Hepatocyte (in vitro differentiated cells): ENCODE measurements around the gene ABCG4. TPM values are rescaled to one million over a fixed set of nuclear protein-coding genes. Genes with fewer than 3 reads are reported as not detected.

ENCODE experiments used
- DNase-seq: peaks from one replicate; pipeline ENCODE4 v3.0.0-alpha.2; 2016; ENCODE audit warnings: low spot score
- H2AFZ ChIP-seq: fragments of 200-600 bp; sonication (generic); 2 replicates; pipeline ENCODE4 v1.6.0; 2016; ENCODE audit warnings: antibody characterized with exemption, mild to moderate bottlenecking
- H3K27ac ChIP-seq: fragments of 200-600 bp; sonication (generic); 2 replicates; pipeline ENCODE4 v1.5.1; 2016; ENCODE audit warnings: mild to moderate bottlenecking
- H3K27me3 ChIP-seq: fragments of 200-600 bp; sonication (generic); 2 replicates; pipeline ENCODE4 v1.6.1; 2016
- H3K36me3 ChIP-seq: fragments of 200-600 bp; sonication (generic); replicated peaks from 2 replicates; pipeline ENCODE4 v1.5.1; 2016; ENCODE audit warnings: low read depth; ENCODE audit not compliant: insufficient read depth
- H3K4me1 ChIP-seq: fragments of 200-600 bp; sonication (generic); 2 replicates; pipeline ENCODE4 v1.5.1; 2016; ENCODE audit warnings: mild to moderate bottlenecking, moderate library complexity; ENCODE audit not compliant: insufficient read depth
- H3K4me2 ChIP-seq: fragments of 200-600 bp; sonication (generic); 2 replicates; pipeline ENCODE4 v1.6.0; 2016
- H3K4me3 ChIP-seq: fragments of 200-600 bp; sonication (generic); 2 replicates; pipeline ENCODE4 v1.5.1; 2016; ENCODE audit warnings: mild to moderate bottlenecking
- H3K79me2 ChIP-seq: fragments of 200-600 bp; sonication (generic); 2 replicates; pipeline ENCODE4 v1.6.0; 2017; ENCODE audit warnings: mild to moderate bottlenecking
- H3K9me2 ChIP-seq: fragments of 200-600 bp; sonication (generic); replicated peaks from 2 replicates; pipeline ENCODE4 v1.6.0; 2017; ENCODE audit warnings: mild to moderate bottlenecking; ENCODE audit not compliant: insufficient read depth
- H3K9me3 ChIP-seq: fragments of 200-600 bp; sonication (generic); 2 replicates; pipeline ENCODE4 v1.5.1; 2016; ENCODE audit warnings: low read depth, mild to moderate bottlenecking
- H4K20me1 ChIP-seq: fragments of 200-600 bp; sonication (generic); 2 replicates; pipeline ENCODE4 v1.6.0; 2016; ENCODE audit warnings: mild to moderate bottlenecking; ENCODE audit not compliant: insufficient read depth, poor library complexity, severe bottlenecking
- EZH2 ChIP-seq: fragments of 200-600 bp; sonication (generic); IDR thresholded peaks from 2 replicates; pipeline ENCODE4 v1.6.1; 2016; ENCODE audit warnings: antibody characterized with exemption, mild to moderate bottlenecking, borderline replicate concordance
- EZH2phosphoT487 ChIP-seq: fragments of 200-600 bp; sonication (generic); IDR thresholded peaks from one replicate; pipeline ENCODE4 v1.6.1; 2018; ENCODE audit warnings: antibody characterized with exemption, mild to moderate bottlenecking, low read depth, moderate library complexity; ENCODE audit not compliant: unreplicated experiment, severe bottlenecking
- WGBS: methylation state at CpG from one replicate; pipeline ENCODE4 v1.1.6; 2016; ENCODE audit warnings: low lambda C conversion rate; ENCODE audit errors: missing lambda C conversion rate; 5-methylcytosine and 5-hydroxymethylcytosine counted together
- polyA plus RNA-seq: library from polyadenylated mRNA; unstranded; fragments of >200 nt; fragmentation: Nextera tagmentation; extraction: Ambion mirVana; gene quantifications from 2 replicates; pipeline ENCODE4 v1.2.1, GENCODE V29; 2016
- total RNA-seq: library from RNA; depleted of rRNA; stranded (reverse); fragments of >200 nt; gene quantifications from 2 replicates; pipeline ENCODE4 v1.2.3, GENCODE V29; 2014
- TF ChIP-seq, protein P1 (sequence below): fragments of 200-600 bp; sonication (generic); IDR thresholded peaks from 2 replicates; pipeline ENCODE4 v1.5.1; 2016; ENCODE audit warnings: antibody characterized with exemption, mild to moderate bottlenecking; ENCODE audit not compliant: poor library complexity

The ABCG4 gene
- total and polyA plus RNA-seq, 2 experiments from 2014 or later: 0.45 TPM; not detected in 1

DNA sequence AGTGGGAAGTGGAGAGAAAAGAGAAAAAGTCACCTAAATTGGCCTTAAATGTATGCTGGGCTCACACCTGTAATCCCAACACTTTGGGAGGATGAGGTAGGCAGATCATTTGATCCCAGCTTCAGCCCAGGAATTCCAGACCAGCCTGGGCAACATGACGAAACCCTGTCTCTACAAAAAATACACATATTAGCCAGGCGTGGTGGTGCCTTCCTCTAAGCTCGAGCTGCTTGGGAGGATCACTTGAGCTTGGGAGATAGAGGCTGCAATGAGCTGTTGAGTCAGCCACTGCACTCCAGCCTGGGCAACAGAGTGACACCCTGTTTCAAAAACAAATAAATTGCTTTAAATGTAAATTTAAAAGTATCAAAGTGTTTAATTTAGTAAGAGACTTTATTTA is 61.2 kb downstream of the ABCG4 start:
- WGBS: 89% methylated on average over 3 of the region's 3 CpGs
- Histone ChIP-seq H3K9me3 (no peaks in the 10 kb centered on the region), H2AFZ (no peak overlapping the region), H3K27me3 (no peaks in the 10 kb centered on the region), H3K4me3 (no peak overlapping the region), H3K4me1 (peaks cover 8% of the 10 kb centered on the region), H3K9me2 (no peaks in the 10 kb centered on the region), H3K36me3 (no peaks in the 10 kb centered on the region), H4K20me1 (peaks cover 35% of the 10 kb centered on the region), H3K27ac (no peak overlapping the region), H3K79me2 (peaks cover 88% of the 10 kb centered on the region), H3K4me2 (no peak overlapping the region)
- no peak for DNase-seq
- TF ChIP-seq, protein P1, sequence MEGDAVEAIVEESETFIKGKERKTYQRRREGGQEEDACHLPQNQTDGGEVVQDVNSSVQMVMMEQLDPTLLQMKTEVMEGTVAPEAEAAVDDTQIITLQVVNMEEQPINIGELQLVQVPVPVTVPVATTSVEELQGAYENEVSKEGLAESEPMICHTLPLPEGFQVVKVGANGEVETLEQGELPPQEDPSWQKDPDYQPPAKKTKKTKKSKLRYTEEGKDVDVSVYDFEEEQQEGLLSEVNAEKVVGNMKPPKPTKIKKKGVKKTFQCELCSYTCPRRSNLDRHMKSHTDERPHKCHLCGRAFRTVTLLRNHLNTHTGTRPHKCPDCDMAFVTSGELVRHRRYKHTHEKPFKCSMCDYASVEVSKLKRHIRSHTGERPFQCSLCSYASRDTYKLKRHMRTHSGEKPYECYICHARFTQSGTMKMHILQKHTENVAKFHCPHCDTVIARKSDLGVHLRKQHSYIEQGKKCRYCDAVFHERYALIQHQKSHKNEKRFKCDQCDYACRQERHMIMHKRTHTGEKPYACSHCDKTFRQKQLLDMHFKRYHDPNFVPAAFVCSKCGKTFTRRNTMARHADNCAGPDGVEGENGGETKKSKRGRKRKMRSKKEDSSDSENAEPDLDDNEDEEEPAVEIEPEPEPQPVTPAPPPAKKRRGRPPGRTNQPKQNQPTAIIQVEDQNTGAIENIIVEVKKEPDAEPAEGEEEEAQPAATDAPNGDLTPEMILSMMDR: no peak
- TF ChIP-seq EZH2 (no peak), EZH2phosphoT487 (no peak)

Other genes starting within 250 kb of the ABCG4 start
- gene BCL9L, start 223.1 kb upstream of the ABCG4 start, total RNA-seq: 7.8 and 25.3 TPM in 2 replicates
- 18.0 and 18.1 TPM in 2 replicates for gene BCL9L, start 223.1 kb upstream of the ABCG4 start, polyA plus RNA-seq
- gene UPK2, start 192.8 kb upstream of the ABCG4 start, total RNA-seq: 2.2 and 3.6 TPM in 2 replicates
- gene UPK2, start 192.8 kb upstream of the ABCG4 start, polyA plus RNA-seq: 55.3 and 101 TPM in 2 replicates
- gene FOXR1, start 177.3 kb upstream of the ABCG4 start, total RNA-seq: not detected in 2 replicates
- gene FOXR1, start 177.3 kb upstream of the ABCG4 start, polyA plus RNA-seq: 0.41 TPM in 1 of 2 replicates, not detected in the other
- 26.2 and 28.2 TPM in 2 replicates for gene CENATAC, start 150.9 kb upstream of the ABCG4 start, total RNA-seq
- 22.6 and 24.5 TPM in 2 replicates for gene CENATAC, start 150.9 kb upstream of the ABCG4 start, polyA plus RNA-seq
- gene RPS25, start 130.7 kb upstream of the ABCG4 start, total RNA-seq: 1,502 and 1,568 TPM in 2 replicates
- gene RPS25, start 130.7 kb upstream of the ABCG4 start, polyA plus RNA-seq: 1,058 and 1,100 TPM in 2 replicates
- 78.5 and 96.1 TPM in 2 replicates for gene TRAPPC4, start 130.3 kb upstream of the ABCG4 start, total RNA-seq
- 174 and 175 TPM in 2 replicates for gene TRAPPC4, start 130.3 kb upstream of the ABCG4 start, polyA plus RNA-seq
- 68.0 and 87.4 TPM in 2 replicates for gene SLC37A4, start 118.2 kb upstream of the ABCG4 start, total RNA-seq
- gene SLC37A4, start 118.2 kb upstream of the ABCG4 start, polyA plus RNA-seq: 63.5 and 82.3 TPM in 2 replicates
- gene HYOU1, start 91.8 kb upstream of the ABCG4 start, total RNA-seq: 168 and 197 TPM in 2 replicates
- gene HYOU1, start 91.8 kb upstream of the ABCG4 start, polyA plus RNA-seq: 122 and 125 TPM in 2 replicates
- 31.8 and 36.9 TPM in 2 replicates for gene VPS11, start 81.2 kb upstream of the ABCG4 start, total RNA-seq
- 26.5 and 31.8 TPM in 2 replicates for gene VPS11, start 81.2 kb upstream of the ABCG4 start, polyA plus RNA-seq
- gene HMBS, start 64.2 kb upstream of the ABCG4 start, total RNA-seq: 10.9 and 11.9 TPM in 2 replicates
- 34.5 and 37.7 TPM in 2 replicates for gene HMBS, start 64.2 kb upstream of the ABCG4 start, polyA plus RNA-seq
- 27.5 and 28.1 TPM in 2 replicates for gene DPAGT1, start 47.2 kb upstream of the ABCG4 start, total RNA-seq
- gene DPAGT1, start 47.2 kb upstream of the ABCG4 start, polyA plus RNA-seq: 76.2 and 82.7 TPM in 2 replicates
- gene C2CD2L, start 41.7 kb upstream of the ABCG4 start, total RNA-seq: 5.2 and 9.7 TPM in 2 replicates
- gene C2CD2L, start 41.7 kb upstream of the ABCG4 start, polyA plus RNA-seq: 7.4 and 10.2 TPM in 2 replicates
- 10.9 and 25.3 TPM in 2 replicates for gene HINFP, start 27.5 kb upstream of the ABCG4 start, total RNA-seq
- 16.4 and 19.8 TPM in 2 replicates for gene HINFP, start 27.5 kb upstream of the ABCG4 start, polyA plus RNA-seq
- gene NLRX1, start 19.7 kb downstream of the ABCG4 start, total RNA-seq: 12.5 and 13.3 TPM in 2 replicates
- gene NLRX1, start 19.7 kb downstream of the ABCG4 start, polyA plus RNA-seq: 9.4 and 10.0 TPM in 2 replicates
- gene NHERF4, start 36.4 kb downstream of the ABCG4 start, total RNA-seq: 12.7 and 27.0 TPM in 2 replicates
- gene NHERF4, start 36.4 kb downstream of the ABCG4 start, polyA plus RNA-seq: 26.5 and 32.8 TPM in 2 replicates
- gene CBL, start 57.3 kb downstream of the ABCG4 start, total RNA-seq: 12.1 and 15.6 TPM in 2 replicates
- gene CBL, start 57.3 kb downstream of the ABCG4 start, polyA plus RNA-seq: 4.6 and 6.6 TPM in 2 replicates
- 8.7 and 35.4 TPM in 2 replicates for gene MCAM, start 168.1 kb downstream of the ABCG4 start, total RNA-seq
- 5.1 and 6.1 TPM in 2 replicates for gene MCAM, start 168.1 kb downstream of the ABCG4 start, polyA plus RNA-seq
- gene RNF26, start 185.5 kb downstream of the ABCG4 start, total RNA-seq: 15.5 and 15.8 TPM in 2 replicates
- 35.5 and 46.9 TPM in 2 replicates for gene RNF26, start 185.5 kb downstream of the ABCG4 start, polyA plus RNA-seq
- 12.5 and 13.7 TPM in 2 replicates for gene C1QTNF5, start 191.8 kb downstream of the ABCG4 start, total RNA-seq
- 18.0 and 23.6 TPM in 2 replicates for gene C1QTNF5, start 191.8 kb downstream of the ABCG4 start, polyA plus RNA-seq
- gene MFRP, start 197.7 kb downstream of the ABCG4 start, total RNA-seq: 0.08 TPM in 1 of 2 replicates, not detected in the other
- not detected in 2 replicates for gene MFRP, start 197.7 kb downstream of the ABCG4 start, polyA plus RNA-seq
- gene USP2, start 232.6 kb downstream of the ABCG4 start, total RNA-seq: 7.3 and 8.1 TPM in 2 replicates
- 23.5 and 35.7 TPM in 2 replicates for gene USP2, start 232.6 kb downstream of the ABCG4 start, polyA plus RNA-seq